ENCODE data around the gene TTC5.
"Not testable (repeated sequence)": the region's sequence is repeated elsewhere in the genome, so short reads cannot be mapped to it uniquely, and the experiment has no call there.

The TTC5 gene

DNA sequence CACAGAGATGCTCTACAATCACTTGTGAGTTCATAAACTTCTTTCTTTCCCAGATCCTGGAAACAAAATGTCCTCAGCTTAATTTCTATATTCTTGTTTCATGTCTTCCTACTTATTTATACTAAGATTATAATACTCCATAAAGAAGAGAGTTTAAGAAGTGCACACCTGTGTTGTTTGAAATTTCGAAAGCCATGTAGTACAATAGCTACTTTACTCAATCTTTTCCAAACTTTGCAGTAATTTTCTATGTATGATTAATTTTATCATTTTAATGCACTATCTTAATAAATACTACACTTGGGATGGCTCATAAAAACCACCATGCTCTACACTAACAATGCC, 300 bp upstream of the TTC5 start:
- no peak for TF ChIP-seq ZFX (IDR thresholded peaks at IDR 0.05; ENCODE audit: borderline replicate concordance)
- peak; percentile 57 for TF ChIP-seq CTCF (IDR thresholded peaks at IDR 0.05)
- no peak overlapping the region for H3K27ac ChIP-seq

GRCh38 chr14:20302042-20302755, 3.6 kb downstream of the TTC5 start:
- no peak overlapping the region for H3K27ac ChIP-seq
- TF ChIP-seq CTCF (IDR thresholded peaks at IDR 0.05), result no peak
- TF ChIP-seq ZFX (IDR thresholded peaks at IDR 0.05; ENCODE audit: borderline replicate concordance), result no peak

GRCh38 chr14:20295067-20295466, 10.7 kb downstream of the TTC5 start:
- no peak overlapping the region for H3K27ac ChIP-seq
- TF ChIP-seq ZFX (IDR thresholded peaks at IDR 0.05; ENCODE audit: borderline replicate concordance) (no peak), CTCF (IDR thresholded peaks at IDR 0.05) (no peak)

- TF ChIP-seq CTCF (IDR thresholded peaks at IDR 0.05) (no peak), ZFX (IDR thresholded peaks at IDR 0.05; ENCODE audit: borderline replicate concordance) (no peak)
- H3K27ac ChIP-seq, result no peak overlapping the region
These were observed 11.1 kb downstream of the TTC5 start for GRCh38 chr14:20294636-20295035.

DNA sequence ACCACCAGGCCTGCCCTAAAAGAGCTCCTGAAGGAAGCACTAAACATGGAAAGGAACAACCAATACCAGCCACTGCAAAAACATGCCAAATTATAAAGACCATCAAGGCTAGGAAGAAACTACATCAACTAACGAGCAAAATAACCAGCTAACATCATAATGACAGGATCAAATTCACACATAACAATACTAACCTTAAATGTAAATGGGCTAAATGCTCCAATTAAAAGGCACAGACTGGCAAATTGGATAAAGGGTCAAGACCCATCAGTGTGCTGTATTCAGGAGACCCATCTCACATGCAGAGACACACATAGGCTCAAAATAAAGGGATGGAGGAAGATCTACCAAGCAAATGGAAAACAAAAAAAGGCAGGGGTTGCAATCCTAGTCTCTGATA, 23.8 kb downstream of the TTC5 start:
- not testable (repeated sequence) for H3K27ac ChIP-seq

DNA sequence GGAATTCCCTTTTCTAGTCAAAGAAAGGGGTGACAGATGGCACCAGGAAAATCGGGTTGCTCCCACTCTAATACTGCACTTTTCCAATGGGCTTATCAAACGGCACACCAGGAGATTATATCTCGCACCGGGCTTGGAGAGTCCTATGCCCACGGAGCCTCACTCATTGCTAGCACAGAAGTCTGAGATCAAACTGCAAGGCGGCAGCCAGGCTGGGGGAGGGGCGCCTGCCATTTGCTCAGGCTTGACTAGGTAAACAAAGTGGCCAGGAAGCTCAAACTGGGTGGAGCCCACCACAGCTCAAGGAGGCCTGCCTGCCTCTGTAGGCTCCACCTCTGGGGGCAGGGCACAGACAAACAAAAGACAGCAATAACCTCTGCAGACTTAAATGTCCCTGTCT, 25.5 kb downstream of the TTC5 start:
- H3K27ac ChIP-seq, result peak overlapping the region; percentile 31; the same call in 1 of the 2 replicates

GRCh38 chr14:20278414-20278813, 27.3 kb downstream of the TTC5 start:
- no peak for TF ChIP-seq ZFX (IDR thresholded peaks at IDR 0.05; ENCODE audit: borderline replicate concordance)
- no peak overlapping the region for H3K27ac ChIP-seq

DNA sequence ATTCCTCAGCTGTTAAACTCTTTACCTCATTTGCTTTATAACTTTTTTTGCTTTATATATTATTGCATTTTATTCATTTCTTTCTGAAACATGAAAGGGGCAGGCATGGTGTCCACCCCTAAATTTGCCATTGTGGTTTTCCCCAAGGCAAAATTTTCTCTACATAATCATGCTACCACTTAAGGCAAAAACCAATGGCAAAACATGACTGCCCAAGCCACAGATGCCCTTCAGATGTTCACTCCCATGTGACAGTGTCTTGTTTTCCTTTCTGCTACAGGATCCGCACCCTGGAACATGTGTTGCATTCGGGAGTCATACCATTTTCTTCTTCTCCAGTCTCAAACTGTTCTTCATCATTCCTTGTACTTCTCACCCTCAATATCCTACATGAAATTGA, 28.3 kb downstream of the TTC5 start:
- TF ChIP-seq ZFX (IDR thresholded peaks at IDR 0.05; ENCODE audit: borderline replicate concordance) (no peak), CTCF (IDR thresholded peaks at IDR 0.05) (no peak)
- H3K27ac ChIP-seq, result no peak overlapping the region

DNA sequence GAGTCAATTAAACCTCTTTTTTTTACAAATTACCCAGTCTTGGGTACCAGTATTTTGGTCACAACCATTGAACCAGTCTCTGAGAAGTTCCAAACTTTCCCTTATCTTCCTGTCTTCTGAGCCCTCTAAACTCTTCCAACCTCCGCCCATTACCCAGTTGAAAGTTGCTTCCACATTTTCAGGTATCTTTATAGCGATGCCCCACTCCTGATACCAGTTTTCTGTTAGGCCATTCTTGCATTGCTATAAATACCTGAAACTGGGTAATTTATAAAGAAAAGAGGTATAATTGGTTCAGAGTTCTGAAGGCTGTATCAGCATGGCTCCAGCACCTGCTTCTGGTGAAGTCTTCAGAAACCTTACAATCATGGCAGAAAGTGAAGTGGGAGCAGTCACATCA, 31.7 kb downstream of the TTC5 start:
- TF ChIP-seq CTCF (IDR thresholded peaks at IDR 0.05) (no peak), ZFX (IDR thresholded peaks at IDR 0.05; ENCODE audit: borderline replicate concordance) (no peak)
- H3K27ac ChIP-seq, result no peak overlapping the region

DNA sequence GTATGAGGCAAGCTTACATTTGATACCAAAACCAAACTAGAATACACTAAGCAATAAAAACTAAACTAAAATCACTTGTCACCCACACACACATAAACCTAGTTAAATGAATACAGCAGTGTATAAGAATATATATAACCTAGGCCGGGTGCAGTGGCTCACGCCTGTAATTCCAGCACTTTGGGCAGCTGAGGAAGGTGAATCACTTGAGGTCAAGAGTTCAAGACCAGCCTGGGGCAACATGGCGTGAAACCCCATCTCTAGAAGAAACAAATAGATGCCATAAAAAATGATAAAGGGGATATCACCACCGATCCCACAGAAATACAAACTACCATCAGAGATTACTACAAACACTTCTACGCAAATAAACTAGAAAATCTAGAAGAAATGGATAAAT, 41.4 kb downstream of the TTC5 start:
- H3K27ac ChIP-seq, result not testable (repeated sequence)

All from 22Rv1 (cell line).